ENCODE data around the gene TFDP3.

DNA sequence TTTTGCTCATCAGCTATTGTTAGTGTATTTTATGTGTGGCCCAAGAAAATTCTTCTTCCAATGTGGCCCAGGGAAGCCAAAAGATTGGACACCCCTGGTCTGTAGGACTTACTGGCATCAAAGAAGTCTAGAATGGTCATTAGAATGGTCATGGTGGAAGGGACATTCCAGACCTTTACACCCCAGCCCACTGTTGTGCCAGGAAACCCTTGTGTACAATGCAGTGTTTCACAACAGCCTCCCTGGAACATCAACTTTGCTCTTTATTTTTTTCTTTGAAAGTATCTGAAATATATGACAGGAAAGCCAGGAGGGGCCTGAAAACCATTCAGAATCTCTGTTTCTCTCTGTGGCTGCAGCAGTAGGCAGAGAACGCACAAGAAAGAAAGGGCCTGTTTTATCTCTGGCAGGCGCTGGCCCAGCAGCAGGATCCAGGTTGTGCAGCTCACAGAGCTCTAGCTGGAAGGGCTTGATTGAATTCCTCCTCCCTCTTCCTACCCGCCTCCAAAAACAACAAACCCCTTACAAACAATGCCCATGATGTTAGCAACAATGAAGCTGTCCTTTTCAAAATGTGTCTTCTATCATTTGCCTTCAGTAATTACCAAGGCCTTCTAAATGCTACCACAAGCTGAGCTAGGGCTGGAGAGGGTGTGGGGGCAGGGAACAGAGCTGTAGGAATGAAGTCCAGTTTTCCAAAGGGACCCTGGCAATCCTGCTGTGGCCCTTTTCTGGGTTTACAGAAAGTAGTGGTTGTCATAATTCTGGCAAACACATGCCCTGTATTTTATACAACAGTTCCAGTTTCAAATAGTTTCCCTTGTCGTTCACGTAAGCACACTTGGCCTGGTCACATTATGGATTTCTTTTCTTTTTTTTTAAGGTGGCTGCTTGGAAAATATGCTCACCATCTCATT is 32.3 kb upstream of the TFDP3 start:
- TF ChIP-seq ZNF567 (CRISPR knock-in tag; IDR thresholded peaks at IDR 0.05; ENCODE audit: borderline replicate concordance) (no peak), TAF1 (CRISPR knock-in tag; IDR thresholded peaks at IDR 0.05) (no peak), RBFOX2 (IDR thresholded peaks at IDR 0.05; ENCODE audit: low read depth, low read length) (no peak), ZNF282 (IDR thresholded peaks at IDR 0.05; ENCODE audit: partially characterized antibody) (no peak), KDM2A (CRISPR knock-in tag; IDR thresholded peaks at IDR 0.05; ENCODE audit: borderline replicate concordance, low read depth) (no peak), TCF7 (IDR thresholded peaks at IDR 0.05; ENCODE audit: low read depth) (no peak), GLI4 (CRISPR knock-in tag; IDR thresholded peaks at IDR 0.05; ENCODE audit: borderline replicate concordance) (no peak), ZSCAN21 (CRISPR knock-in tag; IDR thresholded peaks at IDR 0.05; ENCODE audit: borderline replicate concordance) (no peak)
- TF ChIP-seq, protein P1, sequence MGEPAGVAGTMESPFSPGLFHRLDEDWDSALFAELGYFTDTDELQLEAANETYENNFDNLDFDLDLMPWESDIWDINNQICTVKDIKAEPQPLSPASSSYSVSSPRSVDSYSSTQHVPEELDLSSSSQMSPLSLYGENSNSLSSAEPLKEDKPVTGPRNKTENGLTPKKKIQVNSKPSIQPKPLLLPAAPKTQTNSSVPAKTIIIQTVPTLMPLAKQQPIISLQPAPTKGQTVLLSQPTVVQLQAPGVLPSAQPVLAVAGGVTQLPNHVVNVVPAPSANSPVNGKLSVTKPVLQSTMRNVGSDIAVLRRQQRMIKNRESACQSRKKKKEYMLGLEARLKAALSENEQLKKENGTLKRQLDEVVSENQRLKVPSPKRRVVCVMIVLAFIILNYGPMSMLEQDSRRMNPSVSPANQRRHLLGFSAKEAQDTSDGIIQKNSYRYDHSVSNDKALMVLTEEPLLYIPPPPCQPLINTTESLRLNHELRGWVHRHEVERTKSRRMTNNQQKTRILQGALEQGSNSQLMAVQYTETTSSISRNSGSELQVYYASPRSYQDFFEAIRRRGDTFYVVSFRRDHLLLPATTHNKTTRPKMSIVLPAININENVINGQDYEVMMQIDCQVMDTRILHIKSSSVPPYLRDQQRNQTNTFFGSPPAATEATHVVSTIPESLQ (CRISPR knock-in tag; conservative IDR thresholded peaks at IDR 0.05): no peak
- TF ChIP-seq, protein P2, sequence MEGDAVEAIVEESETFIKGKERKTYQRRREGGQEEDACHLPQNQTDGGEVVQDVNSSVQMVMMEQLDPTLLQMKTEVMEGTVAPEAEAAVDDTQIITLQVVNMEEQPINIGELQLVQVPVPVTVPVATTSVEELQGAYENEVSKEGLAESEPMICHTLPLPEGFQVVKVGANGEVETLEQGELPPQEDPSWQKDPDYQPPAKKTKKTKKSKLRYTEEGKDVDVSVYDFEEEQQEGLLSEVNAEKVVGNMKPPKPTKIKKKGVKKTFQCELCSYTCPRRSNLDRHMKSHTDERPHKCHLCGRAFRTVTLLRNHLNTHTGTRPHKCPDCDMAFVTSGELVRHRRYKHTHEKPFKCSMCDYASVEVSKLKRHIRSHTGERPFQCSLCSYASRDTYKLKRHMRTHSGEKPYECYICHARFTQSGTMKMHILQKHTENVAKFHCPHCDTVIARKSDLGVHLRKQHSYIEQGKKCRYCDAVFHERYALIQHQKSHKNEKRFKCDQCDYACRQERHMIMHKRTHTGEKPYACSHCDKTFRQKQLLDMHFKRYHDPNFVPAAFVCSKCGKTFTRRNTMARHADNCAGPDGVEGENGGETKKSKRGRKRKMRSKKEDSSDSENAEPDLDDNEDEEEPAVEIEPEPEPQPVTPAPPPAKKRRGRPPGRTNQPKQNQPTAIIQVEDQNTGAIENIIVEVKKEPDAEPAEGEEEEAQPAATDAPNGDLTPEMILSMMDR (CRISPR knock-in tag; IDR thresholded peaks at IDR 0.05): no peak

All from HepG2 (cell line).